ENCODE measurements around the gene FAXC.

DNA sequence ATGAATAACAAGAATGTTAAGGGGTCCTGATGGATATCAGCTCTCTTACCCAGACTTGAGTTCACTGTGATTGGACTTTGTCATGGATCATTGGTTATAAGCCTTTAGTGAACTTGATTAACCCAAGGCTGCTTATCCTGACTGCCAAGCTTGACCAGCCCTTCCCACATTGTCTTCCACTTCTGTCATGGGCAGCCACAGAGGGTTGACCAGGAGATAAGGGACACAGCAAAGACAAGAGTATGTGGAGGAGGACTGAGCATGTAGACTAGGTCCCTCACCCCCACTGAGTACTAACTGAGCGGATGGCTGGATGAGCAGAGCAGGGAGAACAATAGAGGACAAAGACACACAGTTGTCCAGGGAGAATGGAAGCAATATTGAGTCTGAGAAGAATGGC lies 52.5 kb downstream of the FAXC start:
- TF ChIP-seq EP300 (IDR thresholded peaks at IDR 0.05) (no peak), POLR2AphosphoS5 (IDR thresholded peaks at IDR 0.05) (no peak)
- TF ChIP-seq, protein P1, sequence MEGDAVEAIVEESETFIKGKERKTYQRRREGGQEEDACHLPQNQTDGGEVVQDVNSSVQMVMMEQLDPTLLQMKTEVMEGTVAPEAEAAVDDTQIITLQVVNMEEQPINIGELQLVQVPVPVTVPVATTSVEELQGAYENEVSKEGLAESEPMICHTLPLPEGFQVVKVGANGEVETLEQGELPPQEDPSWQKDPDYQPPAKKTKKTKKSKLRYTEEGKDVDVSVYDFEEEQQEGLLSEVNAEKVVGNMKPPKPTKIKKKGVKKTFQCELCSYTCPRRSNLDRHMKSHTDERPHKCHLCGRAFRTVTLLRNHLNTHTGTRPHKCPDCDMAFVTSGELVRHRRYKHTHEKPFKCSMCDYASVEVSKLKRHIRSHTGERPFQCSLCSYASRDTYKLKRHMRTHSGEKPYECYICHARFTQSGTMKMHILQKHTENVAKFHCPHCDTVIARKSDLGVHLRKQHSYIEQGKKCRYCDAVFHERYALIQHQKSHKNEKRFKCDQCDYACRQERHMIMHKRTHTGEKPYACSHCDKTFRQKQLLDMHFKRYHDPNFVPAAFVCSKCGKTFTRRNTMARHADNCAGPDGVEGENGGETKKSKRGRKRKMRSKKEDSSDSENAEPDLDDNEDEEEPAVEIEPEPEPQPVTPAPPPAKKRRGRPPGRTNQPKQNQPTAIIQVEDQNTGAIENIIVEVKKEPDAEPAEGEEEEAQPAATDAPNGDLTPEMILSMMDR (IDR thresholded peaks at IDR 0.05) = no peak

Data from suprapubic skin (tissue), 4 donors.